ENCODE measurements around the gene ANXA2R.
"Not testable (repeated sequence)": the region's sequence is repeated elsewhere in the genome, so short reads cannot be mapped to it uniquely, and the experiment has no call there.

ANXA2R gene

GRCh38 chr5:43060020-43060419 is 19.9 kb upstream of the ANXA2R start:
- not testable (repeated sequence) for DNase-seq (ENCODE audit: low read depth)

GRCh38 chr5:43055098-43055497 is 15.0 kb upstream of the ANXA2R start:
- not testable (repeated sequence) for DNase-seq (ENCODE audit: low read depth)

GRCh38 chr5:43051684-43052083 is 11.6 kb upstream of the ANXA2R start:
- no peak for DNase-seq (ENCODE audit: low read depth)

- no peak for DNase-seq (ENCODE audit: low read depth)
These were observed 10.3 kb upstream of the ANXA2R start for GRCh38 chr5:43050384-43050783.

GRCh38 chr5:43049236-43049635 is 9.1 kb upstream of the ANXA2R start:
- no peak for DNase-seq (ENCODE audit: low read depth)

GRCh38 chr5:43046474-43046873 is 6.4 kb upstream of the ANXA2R start:
- DNase-seq (ENCODE audit: low read depth), result no peak

GRCh38 chr5:43045236-43045635 is 5.1 kb upstream of the ANXA2R start:
- DNase-seq (ENCODE audit: low read depth), result no peak

- DNase-seq (ENCODE audit: low read depth), result no peak
These were observed 4.2 kb upstream of the ANXA2R start for GRCh38 chr5:43044181-43044914.

- no peak for DNase-seq (ENCODE audit: low read depth)
These were observed 3.3 kb upstream of the ANXA2R start for GRCh38 chr5:43043400-43043756.

GRCh38 chr5:43042626-43043399 is 2.7 kb upstream of the ANXA2R start:
- no peak for DNase-seq (ENCODE audit: low read depth)

GRCh38 chr5:43042176-43042625 is 2.1 kb upstream of the ANXA2R start:
- peak; percentile 40 for DNase-seq (ENCODE audit: low read depth)

GRCh38 chr5:43041669-43042175 is 1.6 kb upstream of the ANXA2R start:
- DNase-seq (ENCODE audit: low read depth), result no peak

GRCh38 chr5:43041110-43041668 is 1.1 kb upstream of the ANXA2R start:
- no peak for DNase-seq (ENCODE audit: low read depth)

GRCh38 chr5:43039471-43040286 is 440 bp downstream of the ANXA2R start:
- no peak for DNase-seq (ENCODE audit: low read depth)

GRCh38 chr5:43039152-43039470 is 1.0 kb downstream of the ANXA2R start:
- no peak for DNase-seq (ENCODE audit: low read depth)

GRCh38 chr5:43038496-43038989 is 1.6 kb downstream of the ANXA2R start:
- no peak for DNase-seq (ENCODE audit: low read depth)

GRCh38 chr5:43037636-43038495 is 2.3 kb downstream of the ANXA2R start:
- no peak for DNase-seq (ENCODE audit: low read depth)

GRCh38 chr5:43036856-43037635 is 3.1 kb downstream of the ANXA2R start:
- DNase-seq (ENCODE audit: low read depth), result no peak

- no peak for DNase-seq (ENCODE audit: low read depth)
These were observed 3.7 kb downstream of the ANXA2R start for GRCh38 chr5:43036409-43036808.

GRCh38 chr5:43034591-43034968 is 5.5 kb downstream of the ANXA2R start:
- DNase-seq (ENCODE audit: low read depth), result no peak

Measured in stimulated activated CD8-positive, alpha-beta memory T cell treated with anti-CD3 and anti-CD28 coated beads, Interleukin-15, amount 100 ng/mL, for 24 hours (primary cell).